Ovary (tissue), 3 donors: ENCODE results near the gene TDP1.

Experiments
- EP300 ChIP-seq: sonication (generic); formaldehyde crosslinking; IDR thresholded peaks from one replicate; pipeline ENCODE4 v1.6.1; 2017; ENCODE audit warnings: antibody characterized with exemption
- POLR2A ChIP-seq: fragments of 450-650 bp; IDR thresholded peaks from one replicate; pipeline ENCODE4 v1.6.1; 2017; ENCODE audit warnings: antibody characterized with exemption, mild to moderate bottlenecking, moderate library complexity
- TF ChIP-seq, protein P1 (sequence below), 3 donors: fragments of 450-650 bp in 2 of 3; fragments of 200-600 bp in 1 of 3; IDR thresholded peaks; one replicate each; pipeline versions ENCODE4 v1.5.1 to v1.8.0; 2016 to 2022; ENCODE audit warnings: antibody characterized with exemption in 3 of 3, mild to moderate bottlenecking in 1 of 3
- donor health status: DM: no; HTN: no; CAD: no.

- TF ChIP-seq, protein P1, sequence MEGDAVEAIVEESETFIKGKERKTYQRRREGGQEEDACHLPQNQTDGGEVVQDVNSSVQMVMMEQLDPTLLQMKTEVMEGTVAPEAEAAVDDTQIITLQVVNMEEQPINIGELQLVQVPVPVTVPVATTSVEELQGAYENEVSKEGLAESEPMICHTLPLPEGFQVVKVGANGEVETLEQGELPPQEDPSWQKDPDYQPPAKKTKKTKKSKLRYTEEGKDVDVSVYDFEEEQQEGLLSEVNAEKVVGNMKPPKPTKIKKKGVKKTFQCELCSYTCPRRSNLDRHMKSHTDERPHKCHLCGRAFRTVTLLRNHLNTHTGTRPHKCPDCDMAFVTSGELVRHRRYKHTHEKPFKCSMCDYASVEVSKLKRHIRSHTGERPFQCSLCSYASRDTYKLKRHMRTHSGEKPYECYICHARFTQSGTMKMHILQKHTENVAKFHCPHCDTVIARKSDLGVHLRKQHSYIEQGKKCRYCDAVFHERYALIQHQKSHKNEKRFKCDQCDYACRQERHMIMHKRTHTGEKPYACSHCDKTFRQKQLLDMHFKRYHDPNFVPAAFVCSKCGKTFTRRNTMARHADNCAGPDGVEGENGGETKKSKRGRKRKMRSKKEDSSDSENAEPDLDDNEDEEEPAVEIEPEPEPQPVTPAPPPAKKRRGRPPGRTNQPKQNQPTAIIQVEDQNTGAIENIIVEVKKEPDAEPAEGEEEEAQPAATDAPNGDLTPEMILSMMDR (IDR thresholded peaks at IDR 0.05): no peak
- TF ChIP-seq POLR2A: no peak
- TF ChIP-seq EP300: no peak
Measured at GRCh38 chr14:90039253-90040010, 83.7 kb downstream of the TDP1 start.
